Measurements from ENCODE around the gene HOXA13. TPM values are rescaled to one million over a fixed set of nuclear protein-coding genes. Genes with fewer than 3 reads are reported as not detected.

Gene HOXA13
- total and polyA plus RNA-seq, 10 of the 15 experiments (the other 5 are each of a cell fraction or from before 2014, with no cell fraction given) = not detected

DNA sequence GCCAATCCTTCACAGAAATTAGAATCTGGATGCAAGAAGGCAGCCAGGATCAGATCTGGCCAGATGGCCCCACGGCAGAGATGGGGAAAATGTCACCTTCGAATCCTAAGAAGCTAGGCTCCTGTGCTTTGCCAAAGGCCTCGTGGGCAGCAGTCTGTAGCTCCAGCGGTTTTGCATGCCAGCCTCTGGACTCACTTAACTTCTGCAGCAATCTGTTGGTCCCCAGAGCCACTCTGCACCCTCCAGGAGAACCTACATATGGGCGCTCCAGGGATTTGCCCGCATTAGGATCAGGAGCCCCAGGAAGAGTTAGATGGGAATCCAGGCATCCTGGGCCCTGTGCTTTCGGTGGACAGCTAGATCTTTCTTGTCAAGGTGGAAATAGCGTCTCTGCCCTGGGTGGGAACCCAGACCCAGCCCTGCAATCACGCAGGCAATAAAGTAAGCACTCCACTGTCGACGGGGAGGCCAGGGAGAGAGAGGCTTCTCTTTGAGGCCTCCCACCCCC is 10.1 kb upstream of the HOXA13 start:
- SMC1A ChIA-PET (ENCODE audit: uncharacterized antibody, unreplicated experiment) = interaction anchor here (0.9 to 1.5 kb wide), 3 partner anchors 14 to 711 kb away, joined by 3 to 6 read pairs (median 3); no protein-coding TSS in a partner anchor
- no peaks in the 10 kb centered on the region for H3K4me1 ChIP-seq (ENCODE audit: control insufficient read depth, insufficient read depth, low read length)
- H3K9ac ChIP-seq (ENCODE audit: control insufficient read depth, insufficient read depth, low read length) = no peak overlapping the region
- no peaks in the 10 kb centered on the region for H3K9me3 ChIP-seq (replicated peaks; ENCODE audit: control insufficient read depth, insufficient read depth, low read length)
- no peaks in the 10 kb centered on the region for H4K20me1 ChIP-seq (ENCODE audit: control insufficient read depth, insufficient read depth)
- DNase-seq (ENCODE audit: low read depth, low spot score) (no peak), ATAC-seq (no peak), FAIRE-seq (no peak)
- no TSS peak for BruUV-seq (replicated peaks)
- CTCF ChIA-PET = interaction anchor here (0.7 to 4.1 kb wide), 6 partner anchors 13 to 810 kb away, joined by 3 to 23 read pairs (median 4); no protein-coding TSS in a partner anchor
- H3K27me3 ChIP-seq (replicated peaks in 1 of 2; ENCODE audit: control insufficient read depth in 2 of 2, insufficient read depth in 2 of 2, low read length in 1 of 2) = peaks cover 6 to 33% of the 10 kb centered on the region in 2 experiments
- intact Hi-C loops (cut with micrococcal nuclease; ENCODE audit: unreplicated experiment) = loop anchor here (5.0 kb wide), 1 partner anchor 367 kb away; no protein-coding TSS in a partner anchor
- 24% methylated on average over 11 of the region's 11 CpGs for WGBS (ENCODE audit: insufficient coverage, insufficient replicate concordance, low lambda C conversion rate, missing lambda C conversion rate)
- TF ChIP-seq CBX5 (IDR thresholded peaks at IDR 0.05; ENCODE audit: low read depth) (no peak), MEF2A (IDR thresholded peaks at IDR 0.05; ENCODE audit: insufficient read depth, low read depth, low read length) (no peak), SREBF2 (IDR thresholded peaks at IDR 0.05; ENCODE audit: low read length) (no peak)
- in situ Hi-C loops (cut with MboI) = no loop called here
- no peak overlapping the region for H3K4me2 ChIP-seq (ENCODE audit: control insufficient read depth, insufficient read depth)
- POLR2A ChIA-PET = interaction anchor here (0.8 kb wide), 1 partner anchor 11 kb away, joined by 3 read pairs; no protein-coding TSS in a partner anchor
- H3K79me2 ChIP-seq (ENCODE audit: control insufficient read depth, insufficient read depth, low read length) = no peaks in the 10 kb centered on the region
- H3K27ac ChIP-seq (ENCODE audit: control insufficient read depth, insufficient read depth) = no peak overlapping the region
- H3K36me3 ChIP-seq (ENCODE audit: control insufficient read depth in 2 of 2, insufficient read depth in 2 of 2, low read length in 1 of 2) = no peaks in the 10 kb centered on the region
- H2AFZ ChIP-seq (ENCODE audit: control insufficient read depth, low read depth, low read length) = no peak overlapping the region
- no peak overlapping the region for H3K4me3 ChIP-seq
- RAD21 ChIA-PET (ENCODE audit: unreplicated experiment) = interaction anchor here (0.8 to 1.8 kb wide), 3 partner anchors 365 to 564 kb away, joined by 3 to 8 read pairs (median 5); no protein-coding TSS in a partner anchor

DNA sequence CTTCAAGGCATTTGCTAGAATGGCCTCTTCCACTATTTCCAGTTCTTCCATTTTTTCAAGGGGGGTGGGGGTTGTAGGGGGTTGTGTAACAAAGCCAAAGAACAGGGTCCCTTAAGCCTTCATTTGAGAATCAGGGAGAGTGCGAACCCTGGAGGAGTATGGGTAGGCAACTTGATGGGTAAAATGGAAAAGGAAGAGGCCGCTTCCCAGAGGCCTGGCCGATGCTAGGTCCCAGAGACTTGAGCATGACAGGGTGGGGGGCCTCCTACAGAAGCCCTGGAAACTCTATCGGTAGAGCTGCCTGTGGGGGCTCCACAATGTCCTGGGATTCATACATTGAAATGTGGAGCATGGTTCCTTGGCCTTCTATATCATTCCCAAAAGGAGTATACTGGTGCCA is 9.1 kb upstream of the HOXA13 start:
- H2AFZ ChIP-seq (ENCODE audit: control insufficient read depth, low read depth, low read length) = no peak overlapping the region
- RAD21 ChIA-PET (ENCODE audit: unreplicated experiment) = interaction anchor here (1.6 kb wide), 1 partner anchor 397 kb away, joined by 5 read pairs; no protein-coding TSS in a partner anchor
- POLR2A ChIA-PET = no interaction called here
- H3K79me2 ChIP-seq (ENCODE audit: control insufficient read depth, insufficient read depth, low read length) = no peaks in the 10 kb centered on the region
- no peak overlapping the region for H3K27ac ChIP-seq (ENCODE audit: control insufficient read depth, insufficient read depth)
- no TSS peak for BruUV-seq (replicated peaks)
- intact Hi-C loops (cut with micrococcal nuclease; ENCODE audit: unreplicated experiment) = no loop called here
- peaks cover 11 to 34% of the 10 kb centered on the region in 2 experiments for H3K27me3 ChIP-seq (replicated peaks in 1 of 2; ENCODE audit: control insufficient read depth in 2 of 2, insufficient read depth in 2 of 2, low read length in 1 of 2)
- CTCF ChIA-PET = interaction anchor here (0.6 to 4.1 kb wide), 5 partner anchors 13 to 712 kb away, joined by 3 to 23 read pairs (median 7); no protein-coding TSS in a partner anchor
- H3K9me3 ChIP-seq (replicated peaks; ENCODE audit: control insufficient read depth, insufficient read depth, low read length) = no peaks in the 10 kb centered on the region
- ATAC-seq (no peak), DNase-seq (ENCODE audit: low read depth, low spot score) (no peak), FAIRE-seq (no peak)
- SMC1A ChIA-PET (ENCODE audit: uncharacterized antibody, unreplicated experiment) = interaction anchor here (1.5 kb wide), 1 partner anchor 712 kb away, joined by 6 read pairs; no protein-coding TSS in a partner anchor
- H3K4me2 ChIP-seq (ENCODE audit: control insufficient read depth, insufficient read depth) = no peak overlapping the region
- H3K9ac ChIP-seq (ENCODE audit: control insufficient read depth, insufficient read depth, low read length) = no peak overlapping the region
- no peaks in the 10 kb centered on the region for H4K20me1 ChIP-seq (ENCODE audit: control insufficient read depth, insufficient read depth)
- H3K4me3 ChIP-seq = no peak overlapping the region
- in situ Hi-C loops (cut with MboI) = no loop called here
- H3K4me1 ChIP-seq (ENCODE audit: control insufficient read depth, insufficient read depth, low read length) = no peaks in the 10 kb centered on the region
- H3K36me3 ChIP-seq (ENCODE audit: control insufficient read depth in 2 of 2, insufficient read depth in 2 of 2, low read length in 1 of 2) = no peaks in the 10 kb centered on the region
- WGBS (ENCODE audit: insufficient coverage, insufficient replicate concordance, low lambda C conversion rate, missing lambda C conversion rate) = 5% methylated on average over 4 of the region's 4 CpGs
- no peak for TF ChIP-seq MYB (IDR thresholded peaks at IDR 0.05; ENCODE audit: borderline replicate concordance, low read depth, low read length)
- TF ChIP-seq EP300 (IDR thresholded peaks at IDR 0.05; ENCODE audit: borderline replicate concordance in 1 of 2, control insufficient read depth in 1 of 2, low read depth in 2 of 2, low read length in 2 of 2) = no peak
- TF ChIP-seq SREBF1 (IDR thresholded peaks at IDR 0.05; ENCODE audit: low read length) = no peak
- TF ChIP-seq NFXL1 (IDR thresholded peaks at IDR 0.05; ENCODE audit: borderline replicate concordance) = no peak
- TF ChIP-seq ZBTB33 (IDR thresholded peaks at IDR 0.05) = no peak
- no peak for TF ChIP-seq TCF7 (IDR thresholded peaks at IDR 0.05; ENCODE audit: borderline replicate concordance)
- TF ChIP-seq ZNF622 (IDR thresholded peaks at IDR 0.05) = no peak
- TF ChIP-seq, protein P1, sequence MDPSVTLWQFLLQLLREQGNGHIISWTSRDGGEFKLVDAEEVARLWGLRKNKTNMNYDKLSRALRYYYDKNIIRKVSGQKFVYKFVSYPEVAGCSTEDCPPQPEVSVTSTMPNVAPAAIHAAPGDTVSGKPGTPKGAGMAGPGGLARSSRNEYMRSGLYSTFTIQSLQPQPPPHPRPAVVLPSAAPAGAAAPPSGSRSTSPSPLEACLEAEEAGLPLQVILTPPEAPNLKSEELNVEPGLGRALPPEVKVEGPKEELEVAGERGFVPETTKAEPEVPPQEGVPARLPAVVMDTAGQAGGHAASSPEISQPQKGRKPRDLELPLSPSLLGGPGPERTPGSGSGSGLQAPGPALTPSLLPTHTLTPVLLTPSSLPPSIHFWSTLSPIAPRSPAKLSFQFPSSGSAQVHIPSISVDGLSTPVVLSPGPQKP (IDR thresholded peaks at IDR 0.05; ENCODE audit: low read depth, low read length) = no peak
